Vagina (tissue), 2 donors: Measurements from ENCODE around the gene POMGNT2.

Experiments
- CTCF ChIP-seq, 3 experiments: fragments of 450-650 bp in 2 of 3; fragments of 200-600 bp in 1 of 3; sonication (generic) in 1 of 3; IDR thresholded peaks; one replicate each; pipeline ENCODE4 v1.5.1; 2017 to 2019; ENCODE audit warnings: antibody characterized with exemption in 3 of 3, mild to moderate bottlenecking in 2 of 3, moderate library complexity in 2 of 3
- POLR2A ChIP-seq, 2 donors: fragments of 450-650 bp; IDR thresholded peaks; one replicate each; pipeline ENCODE4 v1.6.1; 2017; ENCODE audit warnings: antibody characterized with exemption in 2 of 2, mild to moderate bottlenecking in 2 of 2, moderate library complexity in 2 of 2

GRCh38 chr3:43102773-43103480, 3.0 kb downstream of the POMGNT2 start:
- TF ChIP-seq CTCF (IDR thresholded peaks at IDR 0.05) (no peak), POLR2A (IDR thresholded peaks at IDR 0.05) (no peak)
